ENCODE results near the gene THAP4.

GRCh38 chr2:241618829-241619228, 18.1 kb downstream of the THAP4 start:
- TF ChIP-seq EZH2 (IDR thresholded peaks at IDR 0.05; ENCODE audit: low read depth) (no peak), CTCF (conservative IDR thresholded peaks at IDR 0.05) (no peak)

Measured in PC-9 (cell line).